Mucosa of stomach (tissue), 1 donor: ENCODE results near the gene BCL7A.

ENCODE experiments used
- H3K27me3 ChIP-seq: one replicate; pipeline ENCODE4 v1.7.0; 2013; ENCODE audit warnings: mild to moderate bottlenecking, low read length; ENCODE audit not compliant: control insufficient read depth, insufficient read depth
- H3K36me3 ChIP-seq: one replicate; pipeline ENCODE4 v1.7.0; 2013; ENCODE audit warnings: low read length; ENCODE audit not compliant: control insufficient read depth, insufficient read depth
- H3K4me1 ChIP-seq: one replicate; pipeline ENCODE4 v1.7.0; 2013; ENCODE audit warnings: mild to moderate bottlenecking, low read length; ENCODE audit not compliant: control insufficient read depth, insufficient read depth
- H3K4me3 ChIP-seq: one replicate; pipeline ENCODE4 v1.7.0; 2013; ENCODE audit warnings: low read length
- H3K9ac ChIP-seq: one replicate; pipeline ENCODE4 v1.7.0; 2013; ENCODE audit warnings: mild to moderate bottlenecking, low read length, moderate library complexity
- H3K9me3 ChIP-seq: one replicate; pipeline ENCODE4 v1.7.0; 2013; ENCODE audit warnings: mild to moderate bottlenecking, low read length, moderate library complexity; ENCODE audit not compliant: control insufficient read depth
- donor health status: Pancreatic carcinoma.

BCL7A gene

GRCh38 chr12:122079532-122080081 lies 57.9 kb downstream of the BCL7A start:
- H3K9ac ChIP-seq: peak overlapping the region; percentile 91
- H3K36me3 ChIP-seq: no peaks in the 10 kb centered on the region
- peak overlapping the region; percentile 98 for H3K4me3 ChIP-seq
- H3K4me1 ChIP-seq: peaks cover 32% of the 10 kb centered on the region
- H3K27me3 ChIP-seq: no peaks in the 10 kb centered on the region
- no peaks in the 10 kb centered on the region for H3K9me3 ChIP-seq

- H3K9me3 ChIP-seq: no peaks in the 10 kb centered on the region
These were observed 58.7 kb downstream of the BCL7A start for GRCh38 chr12:122080149-122081082.

GRCh38 chr12:122081083-122081696 lies 59.5 kb downstream of the BCL7A start:
- H3K36me3 ChIP-seq: no peaks in the 10 kb centered on the region
- H3K4me3 ChIP-seq: no peak overlapping the region
- H3K27me3 ChIP-seq: no peaks in the 10 kb centered on the region
- H3K9ac ChIP-seq: peak overlapping the region; percentile 36
- H3K9me3 ChIP-seq: no peaks in the 10 kb centered on the region
- H3K4me1 ChIP-seq: peaks cover 32% of the 10 kb centered on the region

More at GRCh38 chr12:122080149-122081082, 58.7 kb downstream of the BCL7A start:
- Histone ChIP-seq H3K36me3 (no peaks in the 10 kb centered on the region), H3K4me3 (peak overlapping the region; percentile 98), H3K4me1 (peaks cover 32% of the 10 kb centered on the region), H3K9ac (peak overlapping the region; percentile 91), H3K27me3 (no peaks in the 10 kb centered on the region)

- no peak overlapping the region for H3K4me3 ChIP-seq
- H3K4me1 ChIP-seq: peaks cover 35% of the 10 kb centered on the region
- H3K9ac ChIP-seq: peak overlapping the region; percentile 36
- no peaks in the 10 kb centered on the region for H3K27me3 ChIP-seq
- no peaks in the 10 kb centered on the region for H3K36me3 ChIP-seq
- no peaks in the 10 kb centered on the region for H3K9me3 ChIP-seq
These were observed 60.1 kb downstream of the BCL7A start for GRCh38 chr12:122081697-122082221.

GRCh38 chr12:122082621-122083356 lies 61.1 kb downstream of the BCL7A start:
- no peak overlapping the region for H3K4me3 ChIP-seq
- H3K9me3 ChIP-seq: no peaks in the 10 kb centered on the region
- peaks cover 38% of the 10 kb centered on the region for H3K4me1 ChIP-seq
- no peak overlapping the region for H3K9ac ChIP-seq
- H3K27me3 ChIP-seq: no peaks in the 10 kb centered on the region
- no peaks in the 10 kb centered on the region for H3K36me3 ChIP-seq

GRCh38 chr12:122084857-122085405 lies 63.2 kb downstream of the BCL7A start:
- peaks cover 56% of the 10 kb centered on the region for H3K4me1 ChIP-seq
- H3K9me3 ChIP-seq: no peaks in the 10 kb centered on the region
- no peaks in the 10 kb centered on the region for H3K27me3 ChIP-seq
- H3K4me3 ChIP-seq: no peak overlapping the region
- no peak overlapping the region for H3K9ac ChIP-seq
- no peaks in the 10 kb centered on the region for H3K36me3 ChIP-seq

GRCh38 chr12:122085591-122085990 lies 63.9 kb downstream of the BCL7A start:
- Histone ChIP-seq H3K9me3 (no peaks in the 10 kb centered on the region), H3K9ac (no peak overlapping the region), H3K4me3 (no peak overlapping the region), H3K36me3 (no peaks in the 10 kb centered on the region), H3K4me1 (peaks cover 60% of the 10 kb centered on the region), H3K27me3 (no peaks in the 10 kb centered on the region)

- Histone ChIP-seq H3K9ac (no peak overlapping the region), H3K27me3 (no peaks in the 10 kb centered on the region), H3K9me3 (no peaks in the 10 kb centered on the region), H3K4me1 (peaks cover 61% of the 10 kb centered on the region), H3K36me3 (no peaks in the 10 kb centered on the region), H3K4me3 (no peak overlapping the region)
These were observed 64.4 kb downstream of the BCL7A start for GRCh38 chr12:122086116-122086515.

GRCh38 chr12:122086641-122087285 lies 65.1 kb downstream of the BCL7A start:
- peaks cover 61% of the 10 kb centered on the region for H3K4me1 ChIP-seq
- no peaks in the 10 kb centered on the region for H3K9me3 ChIP-seq
- H3K4me3 ChIP-seq: no peak overlapping the region
- no peak overlapping the region for H3K9ac ChIP-seq
- no peaks in the 10 kb centered on the region for H3K36me3 ChIP-seq
- H3K27me3 ChIP-seq: no peaks in the 10 kb centered on the region

- no peaks in the 10 kb centered on the region for H3K9me3 ChIP-seq
- no peaks in the 10 kb centered on the region for H3K27me3 ChIP-seq
- peaks cover 60% of the 10 kb centered on the region for H3K4me1 ChIP-seq
- H3K4me3 ChIP-seq: no peak overlapping the region
- H3K9ac ChIP-seq: peak overlapping the region; percentile 8
- H3K36me3 ChIP-seq: no peaks in the 10 kb centered on the region
These were observed 65.9 kb downstream of the BCL7A start for GRCh38 chr12:122087431-122088178.
